Stimulated activated CD8-positive, alpha-beta memory T cell treated with anti-CD3 and anti-CD28 coated beads, Interleukin-15, amount 100 ng/mL, for 24 hours (primary cell): ENCODE measurements around the gene CBLC.

Source experiments
- DNase-seq: peaks from one replicate; pipeline ENCODE4 v3.0.0-alpha.2; 2020; ENCODE audit warnings: low read depth

Gene CBLC

GRCh38 chr19:44777715-44778347 lies at the start of gene CBLC:
Gene CBLC (plus strand): TSS chr19:44777890. CDS start chr19:44777932, 42 bp downstream.
- DNase-seq = no peak

- DNase-seq = no peak
Measured at GRCh38 chr19:44728178-44728577, 49.5 kb upstream of the CBLC start.

- no peak for DNase-seq
Measured at GRCh38 chr19:44729516-44730033, 48.1 kb upstream of the CBLC start.

GRCh38 chr19:44731081-44731480 lies 46.6 kb upstream of the CBLC start:
- DNase-seq = no peak

GRCh38 chr19:44731622-44732021 lies 46.1 kb upstream of the CBLC start:
- DNase-seq = no peak

GRCh38 chr19:44732235-44733014 lies 45.3 kb upstream of the CBLC start:
- DNase-seq = no peak

- DNase-seq = no peak
Measured at GRCh38 chr19:44734357-44734756, 43.3 kb upstream of the CBLC start.

GRCh38 chr19:44735011-44735410 lies 42.7 kb upstream of the CBLC start:
- DNase-seq = no peak

GRCh38 chr19:44737238-44738071 lies 40.2 kb upstream of the CBLC start:
- no peak for DNase-seq

- DNase-seq = no peak
Measured at GRCh38 chr19:44738136-44738535, 39.6 kb upstream of the CBLC start.

GRCh38 chr19:44738603-44739558 lies 38.8 kb upstream of the CBLC start:
- DNase-seq = no peak

- DNase-seq = no peak
Measured at GRCh38 chr19:44740351-44740824, 37.3 kb upstream of the CBLC start.

- no peak for DNase-seq
Measured at GRCh38 chr19:44741258-44741731, 36.4 kb upstream of the CBLC start.

GRCh38 chr19:44741841-44742329 lies 35.8 kb upstream of the CBLC start:
- DNase-seq = no peak

GRCh38 chr19:44742330-44743061 lies 35.2 kb upstream of the CBLC start:
- DNase-seq = no peak

- DNase-seq = no peak
Measured at GRCh38 chr19:44744871-44745332, 32.8 kb upstream of the CBLC start.

- no peak for DNase-seq
Measured at GRCh38 chr19:44745341-44745831, 32.3 kb upstream of the CBLC start.

- no peak for DNase-seq
Measured at GRCh38 chr19:44745887-44746600, 31.6 kb upstream of the CBLC start.

- DNase-seq = no peak
Measured at GRCh38 chr19:44746616-44746945, 31.1 kb upstream of the CBLC start.
